SU-DHL-6 (cell line): Measurements from ENCODE around the gene WDR59.
"Not testable (repeated sequence)": the region's sequence is repeated elsewhere in the genome, so short reads cannot be mapped to it uniquely, and the experiment has no call there.

Experiments used
- H2AFZ ChIP-seq: fragments of 200-600 bp; sonication (generic); 2 replicates; pipeline ENCODE4 v1.6.1; 2014; ENCODE audit warnings: low read depth, mild to moderate bottlenecking, moderate library complexity, mixed read lengths, antibody characterized with exemption, low read length; ENCODE audit not compliant: severe bottlenecking
- H3F3A ChIP-seq: fragments of 200-600 bp; shearing (Covaris generic); 2 replicates; pipeline ENCODE4 v1.6.0; 2016; ENCODE audit warnings: antibody characterized with exemption, mild to moderate bottlenecking; ENCODE audit not compliant: insufficient read depth
- H3K27ac ChIP-seq: fragments of 200-600 bp; sonication (generic); 2 replicates; pipeline ENCODE4 v1.5.1; 2016; ENCODE audit warnings: low read depth, mild to moderate bottlenecking, low read length, moderate library complexity, mixed read lengths
- H3K27me3 ChIP-seq: fragments of 200-600 bp; sonication (generic), shearing (Covaris generic); 2 replicates; pipeline ENCODE4 v1.6.0; 2014; ENCODE audit warnings: mild to moderate bottlenecking, low read length
- H3K36me3 ChIP-seq: fragments of 200-600 bp; sonication (generic); 2 replicates; pipeline ENCODE4 v1.6.1; 2014; ENCODE audit warnings: mild to moderate bottlenecking, low read length, mixed read lengths
- H3K4me2 ChIP-seq: fragments of 300-600, 200-600 bp; shearing (Covaris generic), sonication (generic); 2 replicates; pipeline ENCODE4 v1.6.0; 2014; ENCODE audit warnings: low read length, low read depth, mild to moderate bottlenecking; ENCODE audit not compliant: poor library complexity, severe bottlenecking
- H3K4me3 ChIP-seq: fragments of 200-600 bp; sonication (generic); 2 replicates; pipeline ENCODE4 v1.5.1; 2014; ENCODE audit warnings: antibody characterized with exemption, low read length, mild to moderate bottlenecking, mixed read lengths; ENCODE audit not compliant: insufficient read depth, poor library complexity, severe bottlenecking
- H3K79me2 ChIP-seq: fragments of 200-600 bp; sonication (generic); 2 replicates; pipeline ENCODE4 v1.6.1; 2014; ENCODE audit warnings: mild to moderate bottlenecking, low read length, moderate library complexity; ENCODE audit not compliant: insufficient read depth
- H3K9ac ChIP-seq: fragments of 200-600 bp; sonication (generic); 2 replicates; pipeline ENCODE4 v1.7.0; 2014; ENCODE audit warnings: mild to moderate bottlenecking, low read length
- H3K9me2 ChIP-seq: fragments of 200-600 bp; sonication (generic); replicated peaks from 2 replicates; pipeline ENCODE4 v1.6.1; 2014; ENCODE audit warnings: low read length; ENCODE audit not compliant: insufficient read depth
- H3K9me3 ChIP-seq: fragments of 200-600 bp; sonication (generic); 2 replicates; pipeline ENCODE4 v1.6.1; 2014; ENCODE audit warnings: low read length, mixed read lengths; ENCODE audit not compliant: insufficient read depth
- H4K20me1 ChIP-seq: fragments of 200-600 bp; sonication (generic); 2 replicates; pipeline ENCODE4 v1.6.1; 2014; ENCODE audit warnings: low read depth, mild to moderate bottlenecking, antibody characterized with exemption, low read length, moderate library complexity, mixed read lengths
- EZH2phosphoT487 ChIP-seq: fragments of 200-600 bp; sonication (generic), shearing (Covaris generic); conservative IDR thresholded peaks from 2 replicates; pipeline ENCODE4 v1.6.1; 2018; ENCODE audit warnings: mild to moderate bottlenecking, antibody characterized with exemption, low read length, moderate library complexity, mixed read lengths
- TF ChIP-seq, protein P1 (sequence below): fragments of 200-600 bp; sonication (generic); IDR thresholded peaks from one replicate; pipeline ENCODE4 v1.5.1; 2017; ENCODE audit warnings: antibody characterized with exemption, mild to moderate bottlenecking, low read length, moderate library complexity; ENCODE audit not compliant: insufficient read depth, poor library complexity, severe bottlenecking

The WDR59 gene

GRCh38 chr16:74991268-74991592 is 6.3 kb upstream of the WDR59 start:
- no peak overlapping the region for H2AFZ ChIP-seq
- H3K27ac ChIP-seq: no peak overlapping the region
- no peaks in the 10 kb centered on the region for H3K27me3 ChIP-seq
- H3K9me3 ChIP-seq: no peaks in the 10 kb centered on the region
- no peaks in the 10 kb centered on the region for H3K9me2 ChIP-seq
- no peaks in the 10 kb centered on the region for H3F3A ChIP-seq
- H4K20me1 ChIP-seq: no peaks in the 10 kb centered on the region
- no peak overlapping the region for H3K9ac ChIP-seq
- H3K36me3 ChIP-seq: no peaks in the 10 kb centered on the region
- TF ChIP-seq EZH2phosphoT487: no peak
- TF ChIP-seq, protein P1, sequence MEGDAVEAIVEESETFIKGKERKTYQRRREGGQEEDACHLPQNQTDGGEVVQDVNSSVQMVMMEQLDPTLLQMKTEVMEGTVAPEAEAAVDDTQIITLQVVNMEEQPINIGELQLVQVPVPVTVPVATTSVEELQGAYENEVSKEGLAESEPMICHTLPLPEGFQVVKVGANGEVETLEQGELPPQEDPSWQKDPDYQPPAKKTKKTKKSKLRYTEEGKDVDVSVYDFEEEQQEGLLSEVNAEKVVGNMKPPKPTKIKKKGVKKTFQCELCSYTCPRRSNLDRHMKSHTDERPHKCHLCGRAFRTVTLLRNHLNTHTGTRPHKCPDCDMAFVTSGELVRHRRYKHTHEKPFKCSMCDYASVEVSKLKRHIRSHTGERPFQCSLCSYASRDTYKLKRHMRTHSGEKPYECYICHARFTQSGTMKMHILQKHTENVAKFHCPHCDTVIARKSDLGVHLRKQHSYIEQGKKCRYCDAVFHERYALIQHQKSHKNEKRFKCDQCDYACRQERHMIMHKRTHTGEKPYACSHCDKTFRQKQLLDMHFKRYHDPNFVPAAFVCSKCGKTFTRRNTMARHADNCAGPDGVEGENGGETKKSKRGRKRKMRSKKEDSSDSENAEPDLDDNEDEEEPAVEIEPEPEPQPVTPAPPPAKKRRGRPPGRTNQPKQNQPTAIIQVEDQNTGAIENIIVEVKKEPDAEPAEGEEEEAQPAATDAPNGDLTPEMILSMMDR: no peak
- no peaks in the 10 kb centered on the region for H3K79me2 ChIP-seq
- no peak overlapping the region for H3K4me2 ChIP-seq
- H3K4me3 ChIP-seq: no peak overlapping the region

GRCh38 chr16:74990832-74991231 is 5.9 kb upstream of the WDR59 start:
- no peaks in the 10 kb centered on the region for H3K9me2 ChIP-seq
- no peaks in the 10 kb centered on the region for H3K27me3 ChIP-seq
- no peak overlapping the region for H2AFZ ChIP-seq
- H3K4me3 ChIP-seq: no peak overlapping the region
- no peaks in the 10 kb centered on the region for H3F3A ChIP-seq
- TF ChIP-seq EZH2phosphoT487: no peak
- TF ChIP-seq, protein P1: no peak
- H3K79me2 ChIP-seq: no peaks in the 10 kb centered on the region
- H3K9ac ChIP-seq: no peak overlapping the region
- no peak overlapping the region for H3K27ac ChIP-seq
- H3K9me3 ChIP-seq: no peaks in the 10 kb centered on the region
- no peak overlapping the region for H3K4me2 ChIP-seq
- H3K36me3 ChIP-seq: no peaks in the 10 kb centered on the region
- H4K20me1 ChIP-seq: no peaks in the 10 kb centered on the region

- H3K27ac ChIP-seq, H3K9ac ChIP-seq, H3K9me3 ChIP-seq, H3K4me3 ChIP-seq, H3K79me2 ChIP-seq, H4K20me1 ChIP-seq, H3K27me3 ChIP-seq, H2AFZ ChIP-seq, H3F3A ChIP-seq, H3K9me2 ChIP-seq, H3K4me2 ChIP-seq, H3K36me3 ChIP-seq: not testable (repeated sequence)
These were observed 4.9 kb upstream of the WDR59 start for GRCh38 chr16:74989864-74990263.

DNA sequence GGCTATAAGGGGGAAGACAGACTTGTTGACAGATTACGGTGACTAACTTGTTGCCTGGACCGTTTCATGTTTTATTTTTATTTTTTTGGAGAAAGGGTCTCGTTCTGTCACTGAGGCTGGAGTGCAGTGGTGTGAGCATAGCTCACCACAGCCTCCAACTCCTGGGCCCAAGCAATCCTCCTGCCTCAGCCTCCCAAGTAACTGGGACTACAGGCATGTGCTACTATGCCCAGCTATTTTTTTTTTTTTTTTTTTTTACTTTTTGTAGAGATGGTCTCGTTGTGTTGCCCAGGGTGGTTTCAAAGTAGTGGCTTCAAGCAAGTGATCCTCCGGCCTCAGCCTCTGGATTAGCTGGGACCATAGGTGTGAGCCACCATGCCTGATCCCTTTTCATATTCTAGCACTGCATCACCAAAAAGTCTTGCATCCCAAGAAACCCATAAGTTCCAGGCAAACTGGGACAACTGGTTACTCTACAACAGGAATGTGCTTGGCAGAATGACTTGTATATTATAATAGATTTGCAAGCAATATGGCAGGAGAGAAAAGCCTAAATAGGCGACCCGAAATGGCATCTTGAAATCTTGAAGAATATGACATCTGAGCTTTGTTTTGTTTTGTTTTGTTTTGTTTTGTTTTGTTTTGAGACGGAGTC is 2.2 kb upstream of the WDR59 start:
- H3K9me2 ChIP-seq: no peaks in the 10 kb centered on the region
- no peak overlapping the region for H2AFZ ChIP-seq
- H3K4me2 ChIP-seq: no peak overlapping the region
- H3K9me3 ChIP-seq: no peaks in the 10 kb centered on the region
- no peak overlapping the region for H3K4me3 ChIP-seq
- no peak overlapping the region for H3K9ac ChIP-seq
- no peaks in the 10 kb centered on the region for H3F3A ChIP-seq
- TF ChIP-seq, protein P1: no peak
- TF ChIP-seq EZH2phosphoT487: no peak
- no peak overlapping the region for H3K27ac ChIP-seq
- no peaks in the 10 kb centered on the region for H3K27me3 ChIP-seq
- no peaks in the 10 kb centered on the region for H4K20me1 ChIP-seq
- H3K36me3 ChIP-seq: no peaks in the 10 kb centered on the region
- peaks cover 24% of the 10 kb centered on the region for H3K79me2 ChIP-seq
